ENCODE measurements around the gene SPRR1A.

Gene SPRR1A, protein sequence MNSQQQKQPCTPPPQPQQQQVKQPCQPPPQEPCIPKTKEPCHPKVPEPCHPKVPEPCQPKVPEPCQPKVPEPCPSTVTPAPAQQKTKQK

GRCh38 chr1:152983743-152984142 lies at the start of gene SPRR1A:
SPRR1A (plus strand) TSS chr1:152984081; CDS start chr1:152985231, 1,150 bp downstream.
- DNase-seq, result no peak

DNA sequence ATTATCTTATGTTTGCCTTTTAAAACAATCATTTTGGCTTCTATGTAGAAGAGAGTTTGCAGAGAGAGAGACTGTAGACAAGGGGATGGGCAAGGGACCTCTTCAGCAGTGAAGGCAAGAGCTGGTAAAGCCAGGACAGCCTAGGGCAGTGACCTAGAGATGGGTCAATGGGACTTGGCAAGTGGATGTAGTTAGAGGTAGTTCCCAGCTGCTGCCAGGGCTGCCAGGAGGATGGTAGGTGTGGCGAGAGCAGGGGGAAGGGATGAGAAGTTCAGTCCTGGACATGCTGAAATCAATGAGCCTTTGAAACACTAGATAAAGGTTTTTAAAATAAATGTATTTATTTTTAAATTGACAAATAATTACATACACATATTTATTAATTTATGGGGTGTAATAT lies 43.3 kb upstream of the SPRR1A start:
- no peak for DNase-seq

DNA sequence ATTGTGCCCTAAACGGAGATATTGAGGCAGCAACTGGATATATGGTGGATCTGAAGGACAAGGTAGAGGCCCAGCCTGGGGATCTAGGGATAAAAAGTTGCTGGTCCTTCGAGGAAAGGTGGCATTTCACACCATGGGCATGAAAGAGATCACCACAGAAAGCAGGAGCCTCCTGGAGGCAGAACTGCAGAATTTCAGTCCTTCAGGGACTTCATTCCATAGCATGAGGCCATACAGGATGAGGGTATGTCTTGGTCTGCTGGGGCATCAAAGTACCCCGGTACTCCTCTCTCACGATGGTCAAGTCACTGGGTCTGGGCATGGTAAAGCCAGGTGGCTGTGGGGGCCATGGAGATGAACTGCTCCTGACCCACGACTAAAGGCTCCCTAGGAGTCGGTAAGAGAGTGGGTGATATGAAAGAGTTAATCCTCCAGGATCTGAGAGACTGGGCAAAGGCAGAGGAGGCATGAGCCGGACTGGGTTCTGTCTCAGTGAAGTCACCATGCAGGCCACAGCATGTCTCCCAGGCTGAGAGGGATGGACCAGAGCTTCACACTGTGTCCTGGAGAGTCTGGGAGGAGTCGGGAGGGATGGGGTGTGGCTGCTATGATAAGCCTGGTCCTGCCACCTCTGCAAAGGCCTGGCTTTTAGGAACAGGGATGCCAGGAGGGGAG lies 42.7 kb upstream of the SPRR1A start:
- DNase-seq, result no peak

- no peak for DNase-seq
These were observed 41.7 kb upstream of the SPRR1A start for GRCh38 chr1:152942161-152942560.

DNA sequence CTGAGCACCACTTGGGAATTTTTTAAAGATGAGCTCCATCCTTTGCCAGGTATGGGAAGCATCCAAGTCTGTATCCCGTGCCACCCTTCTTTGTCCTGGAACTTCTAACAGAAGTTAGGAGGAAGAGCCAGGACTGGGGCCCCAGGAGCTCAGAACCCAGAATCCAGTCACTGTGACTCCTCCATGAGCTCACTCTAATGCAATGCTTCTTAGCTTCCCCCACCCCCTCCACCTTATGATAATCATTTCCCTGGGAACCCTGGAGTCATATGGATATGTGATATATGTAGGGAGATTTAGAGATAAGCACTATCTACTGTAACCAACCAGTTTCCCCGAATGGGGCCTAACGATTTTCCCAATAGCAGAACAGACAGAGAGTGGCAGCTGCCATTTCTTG lies 37.6 kb upstream of the SPRR1A start:
- no peak for DNase-seq

DNA sequence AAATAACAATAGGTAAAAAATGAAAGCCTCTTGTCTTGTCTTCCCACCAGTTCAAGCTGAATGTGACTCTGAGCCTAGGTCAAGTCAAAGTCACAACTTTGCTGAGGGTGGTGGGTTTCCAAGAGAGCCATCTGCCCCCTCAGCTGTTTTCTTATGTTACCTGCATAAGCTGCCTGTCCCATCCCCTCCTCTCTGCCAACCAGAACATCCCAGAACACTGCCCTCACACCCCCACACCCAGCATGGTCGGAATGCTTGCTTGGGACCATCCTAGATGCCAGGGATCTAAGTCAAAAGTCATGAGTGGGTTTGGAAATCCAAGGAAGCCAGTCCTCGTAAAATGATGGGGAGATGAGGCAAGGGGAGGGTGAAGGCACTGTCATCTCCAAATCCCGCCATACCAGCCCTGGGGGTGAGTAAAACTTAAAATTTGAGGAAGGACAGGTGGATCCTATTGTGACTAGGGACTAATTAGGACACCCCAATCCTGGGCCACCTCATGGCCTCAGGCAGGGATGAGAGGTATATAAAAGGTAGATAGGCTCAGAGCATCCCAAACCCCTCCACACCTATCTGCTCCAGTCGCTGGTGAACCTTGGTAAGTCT lies 37.1 kb upstream of the SPRR1A start, which contains the start of gene SPRR5:
TSS of gene SPRR5 (plus strand) at position 556 of the 606 bp plus-strand sequence. CDS start 1,349 bp downstream, outside the sequence.
- no peak for DNase-seq

- DNase-seq, result no peak
These were observed 32.2 kb upstream of the SPRR1A start for GRCh38 chr1:152951711-152952110.

DNA sequence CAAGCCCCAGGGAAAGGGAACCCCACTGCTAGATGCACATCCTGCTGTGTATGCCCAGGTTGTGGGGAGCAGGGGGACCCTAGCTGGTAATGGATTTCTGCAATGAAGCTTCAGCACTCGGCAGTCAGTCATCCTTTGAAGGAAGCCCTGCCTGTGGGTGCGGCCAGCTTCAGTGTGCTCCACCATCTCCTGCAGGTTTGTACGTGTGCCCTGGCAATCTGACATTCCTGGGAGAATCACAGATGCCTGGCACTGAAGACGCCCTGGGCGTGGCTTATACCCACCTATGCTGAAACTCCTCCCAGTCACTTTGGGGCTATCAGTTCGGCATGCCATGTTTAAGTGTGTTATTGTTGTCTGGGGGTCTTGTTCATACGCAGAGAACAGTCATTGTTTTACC lies 30.1 kb upstream of the SPRR1A start:
- no peak for DNase-seq

- no peak for DNase-seq
These were observed 29.4 kb upstream of the SPRR1A start for GRCh38 chr1:152954436-152954835.

DNA sequence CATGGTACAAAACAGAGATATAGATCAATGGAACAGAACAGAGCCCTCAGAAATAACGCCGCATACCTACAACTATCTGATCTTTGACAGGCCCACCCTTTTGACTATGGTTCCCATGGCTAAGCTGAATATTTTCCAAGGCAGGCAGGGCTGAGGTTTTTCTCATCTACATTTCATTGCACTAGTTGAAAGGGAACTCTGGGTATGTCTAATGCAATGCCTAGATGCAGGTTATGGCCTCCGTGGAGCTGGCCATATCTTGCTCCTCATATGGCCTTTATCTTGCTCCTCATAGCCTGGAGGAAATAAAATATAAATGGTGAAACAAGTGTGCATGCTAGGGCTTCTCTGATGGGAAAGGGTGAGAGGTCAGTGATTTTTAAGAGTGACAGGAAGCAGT lies 26.3 kb upstream of the SPRR1A start:
- no peak for DNase-seq

DNA sequence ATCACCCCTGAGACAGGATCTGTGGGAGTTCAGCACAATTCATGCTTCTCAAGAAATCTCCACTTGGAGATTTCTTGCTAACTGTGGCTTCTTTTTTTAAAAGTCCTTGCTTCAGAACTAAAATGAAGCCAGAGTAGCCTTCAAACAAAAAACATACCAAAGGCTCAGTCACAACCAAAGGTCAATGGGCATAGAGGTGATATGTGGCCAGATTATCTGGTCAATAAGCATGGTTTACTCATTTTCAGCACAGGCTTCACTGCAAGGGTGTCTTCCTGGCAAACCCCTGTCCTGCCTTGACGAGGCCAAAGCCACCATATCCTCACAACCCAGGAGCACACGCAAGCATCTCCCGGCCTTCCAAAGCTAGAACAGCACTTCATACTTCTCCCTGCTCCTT lies 24.6 kb upstream of the SPRR1A start:
- no peak for DNase-seq

DNA sequence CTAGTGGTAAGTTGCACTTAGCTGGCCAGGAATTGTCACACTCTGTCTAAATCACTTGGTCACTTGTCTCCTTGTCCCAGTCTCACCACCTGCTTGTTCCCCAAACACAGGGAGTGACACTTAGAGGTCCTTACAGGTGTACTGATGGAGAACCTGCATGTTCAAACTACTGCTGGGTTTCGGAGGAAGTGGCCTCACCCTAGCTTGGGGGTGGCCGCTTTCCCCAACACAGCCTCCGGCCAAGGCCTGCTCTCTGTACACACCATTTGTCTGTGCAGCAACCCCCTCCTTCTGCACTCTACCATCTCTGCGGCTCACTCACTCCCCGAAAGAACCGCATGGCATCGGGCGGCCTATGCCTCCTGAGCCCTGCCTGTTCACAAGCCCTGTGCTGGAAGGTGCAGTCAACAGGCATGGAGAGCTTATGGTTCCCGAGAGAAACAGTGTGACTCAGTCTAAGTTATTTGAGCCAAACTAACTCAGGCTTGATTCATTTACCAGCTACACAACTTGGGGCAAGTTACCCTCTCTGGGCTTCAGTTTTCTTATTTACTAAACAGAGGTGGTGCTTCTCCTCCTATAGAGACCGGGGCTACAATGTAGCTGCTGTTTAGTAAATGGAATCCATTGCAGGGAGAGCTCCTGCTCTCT lies 24.0 kb upstream of the SPRR1A start:
- no peak for DNase-seq

DNA sequence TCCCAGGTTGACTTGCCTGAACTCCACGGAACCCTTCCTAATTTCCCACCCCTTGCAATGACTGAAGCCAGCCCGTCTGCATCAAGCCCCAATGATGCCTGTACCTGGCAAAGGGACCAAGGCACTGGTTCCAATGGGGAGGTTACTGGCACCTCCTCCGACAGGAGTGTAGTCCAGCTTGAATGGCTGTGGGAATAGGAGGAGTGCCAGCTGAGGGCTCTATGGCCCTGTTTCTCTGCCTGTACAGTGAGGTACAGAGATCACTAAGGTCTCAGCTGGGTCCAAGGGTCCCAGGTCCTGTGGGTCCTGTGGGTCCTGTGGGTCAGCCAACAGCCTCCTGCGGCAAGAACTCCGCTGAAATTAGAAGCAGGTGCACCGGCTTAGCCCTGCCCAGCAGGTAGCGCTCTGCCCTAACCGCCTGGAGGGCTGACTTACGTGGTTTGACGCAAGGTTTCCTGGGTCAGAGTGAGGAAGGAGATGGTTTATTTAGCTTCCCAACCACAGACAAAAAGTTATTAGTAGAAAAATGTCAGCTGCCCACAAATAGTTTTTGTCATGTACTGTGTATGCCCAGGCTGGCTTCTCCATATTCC lies 23.3 kb upstream of the SPRR1A start:
- no peak for DNase-seq

DNA sequence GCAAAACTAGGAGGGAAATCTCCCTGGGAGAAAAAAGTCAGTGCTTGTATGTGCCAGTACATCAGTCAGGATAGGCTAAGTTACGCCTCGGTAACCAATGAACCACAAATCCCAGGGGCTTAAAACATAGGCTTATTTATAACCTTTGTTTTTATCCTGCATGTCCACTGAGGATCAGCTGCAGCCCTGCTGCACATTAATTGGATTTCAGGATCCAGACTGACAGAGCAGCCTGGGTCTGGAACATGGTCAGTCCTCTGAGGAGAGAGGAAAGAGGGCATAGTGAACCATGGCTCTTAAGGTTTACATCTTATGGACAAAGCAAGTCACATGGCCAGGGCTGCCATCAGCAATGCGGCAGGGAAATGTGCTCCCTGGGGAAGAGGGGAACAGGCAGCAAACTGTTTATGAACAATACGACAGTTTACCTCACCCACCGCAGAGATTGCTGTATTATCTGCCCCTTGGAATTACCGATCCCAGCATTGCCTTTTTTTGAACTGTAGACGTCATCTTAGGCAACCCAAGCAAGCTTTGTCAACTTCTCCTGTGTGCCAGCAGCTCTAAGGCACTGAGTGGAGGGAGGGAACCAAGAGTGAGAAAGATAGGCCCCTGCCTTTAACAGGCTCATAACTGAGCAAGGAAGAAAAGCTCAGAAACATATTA lies 22.5 kb upstream of the SPRR1A start:
- DNase-seq, result no peak

DNA sequence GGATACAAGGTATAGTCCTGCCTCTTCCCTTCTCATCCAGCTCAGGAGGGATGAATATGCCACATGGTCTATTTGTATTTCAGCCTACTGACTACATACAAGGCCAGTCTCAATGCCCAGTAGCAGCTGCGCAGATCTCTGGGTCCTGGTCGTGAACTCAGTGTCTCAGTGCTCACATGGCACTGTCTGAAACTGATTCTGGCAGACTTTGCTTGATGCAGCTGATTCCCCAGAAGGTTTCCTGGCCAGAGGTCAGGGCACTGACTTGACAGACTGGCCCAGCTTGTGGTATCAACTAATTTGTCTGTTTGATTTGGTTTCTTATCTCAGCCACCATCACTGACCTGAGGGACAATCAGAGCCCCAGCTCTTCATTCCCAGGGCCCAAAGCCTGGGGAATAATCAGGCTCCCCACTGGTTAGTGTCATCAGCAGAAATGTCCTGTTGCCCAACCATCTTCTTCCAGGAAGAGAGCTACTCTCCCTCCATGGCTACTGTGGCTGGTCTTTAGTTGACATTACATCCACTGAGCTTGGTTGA lies 20.9 kb upstream of the SPRR1A start:
- no peak for DNase-seq

DNA sequence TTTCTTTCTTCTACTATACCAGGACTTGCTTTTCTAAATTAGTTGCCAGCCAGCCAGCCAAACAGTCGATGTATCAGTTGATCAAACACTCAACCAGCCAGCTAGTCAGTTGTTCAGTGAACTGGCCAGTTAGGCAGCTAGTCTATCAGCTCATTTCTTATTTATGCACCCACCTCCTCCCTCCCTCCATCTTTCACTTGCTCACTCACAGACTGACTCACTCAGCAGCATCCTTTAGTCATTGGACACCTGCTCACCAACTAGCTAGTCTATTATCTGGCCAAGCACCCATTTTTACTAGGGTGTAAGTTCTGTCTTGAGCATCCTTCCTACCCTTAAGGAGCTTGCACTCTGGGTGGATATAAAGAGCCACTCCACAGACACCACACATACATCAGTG lies 19.3 kb upstream of the SPRR1A start:
- DNase-seq, result no peak

DNA sequence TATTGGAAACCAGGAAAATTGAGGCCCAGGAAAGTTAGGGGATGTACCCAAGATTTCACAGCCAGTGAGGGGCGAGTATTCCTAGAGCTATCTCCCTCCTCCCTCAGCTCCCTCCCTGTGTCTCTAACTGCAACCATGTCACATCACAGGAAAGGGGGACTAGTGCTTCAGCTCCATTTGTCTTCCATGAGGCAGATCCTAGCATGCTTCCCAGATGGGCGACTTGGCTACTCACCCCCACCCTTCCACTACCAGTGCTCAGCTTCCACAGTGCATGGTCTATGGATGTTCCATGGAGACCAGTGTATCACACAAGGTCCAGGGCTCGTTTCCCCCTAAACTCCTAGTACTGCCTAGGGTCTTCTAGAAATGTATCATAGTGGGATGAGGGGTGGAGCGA lies 18.0 kb upstream of the SPRR1A start:
- no peak for DNase-seq

GRCh38 chr1:152967201-152967600 lies 16.7 kb upstream of the SPRR1A start:
- DNase-seq, result no peak

GRCh38 chr1:152968248-152968647 lies 15.6 kb upstream of the SPRR1A start:
- no peak for DNase-seq

- DNase-seq, result no peak
These were observed 14.8 kb upstream of the SPRR1A start for GRCh38 chr1:152969036-152969435.

DNA sequence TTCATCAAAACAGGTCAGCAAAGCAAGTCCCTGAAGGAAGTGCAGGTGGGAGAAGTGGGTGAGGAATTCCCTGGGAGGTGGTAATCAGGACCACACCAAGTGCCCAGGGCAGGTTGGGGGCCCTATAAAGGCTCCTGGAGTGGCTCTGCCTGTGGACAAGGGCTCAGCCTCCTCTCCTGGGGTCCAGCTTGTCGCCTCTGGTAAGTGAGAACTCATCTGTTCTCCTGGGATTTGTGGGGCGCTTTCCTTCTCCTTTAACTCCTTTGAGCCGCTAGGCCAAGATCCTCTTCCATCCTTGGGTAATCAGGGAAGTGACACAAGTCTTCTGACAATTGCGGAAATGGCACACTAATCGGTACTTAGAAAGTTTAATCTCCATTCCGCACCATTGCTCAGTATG lies 13.4 kb upstream of the SPRR1A start, which contains the start of gene SPRR4:
TSS of gene SPRR4 (plus strand) at position 154 of the 400 bp plus-strand sequence. CDS start 1,243 bp downstream, outside the sequence.
- no peak for DNase-seq
